Measurements from ENCODE around the gene PCBP3. TPM values are rescaled to one million over a fixed set of nuclear protein-coding genes. Genes with fewer than 3 reads are reported as not detected.
A peak's percentile ranks its signal among the peaks of the same experiment; 100 is the strongest.

The PCBP3 gene
- total RNA-seq, 2 donors from 2014 or later = 2.1 to 5.3 TPM

DNA sequence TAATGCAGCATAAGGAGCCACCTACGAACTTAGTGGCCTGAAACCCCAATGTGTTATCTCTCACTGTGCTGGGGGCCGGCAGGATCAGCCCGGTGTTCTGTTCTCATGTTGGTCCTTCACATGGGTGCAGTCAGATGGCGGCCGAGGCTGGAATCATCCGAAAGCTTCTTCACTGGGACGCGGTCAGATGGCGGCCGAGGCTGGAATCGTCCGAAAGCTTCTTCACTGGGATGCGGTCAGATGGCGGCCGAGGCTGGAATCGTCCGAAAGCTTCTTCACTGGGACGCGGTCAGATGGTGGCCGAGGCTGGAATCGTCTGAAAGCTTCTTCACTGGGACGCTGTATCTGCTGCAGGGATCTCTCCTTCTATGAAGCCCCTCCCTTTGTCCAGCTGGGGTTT, 12.6 kb upstream of the PCBP3 start:
- no peaks in the 10 kb centered on the region for H3K27me3 ChIP-seq
- TF ChIP-seq, protein P1, sequence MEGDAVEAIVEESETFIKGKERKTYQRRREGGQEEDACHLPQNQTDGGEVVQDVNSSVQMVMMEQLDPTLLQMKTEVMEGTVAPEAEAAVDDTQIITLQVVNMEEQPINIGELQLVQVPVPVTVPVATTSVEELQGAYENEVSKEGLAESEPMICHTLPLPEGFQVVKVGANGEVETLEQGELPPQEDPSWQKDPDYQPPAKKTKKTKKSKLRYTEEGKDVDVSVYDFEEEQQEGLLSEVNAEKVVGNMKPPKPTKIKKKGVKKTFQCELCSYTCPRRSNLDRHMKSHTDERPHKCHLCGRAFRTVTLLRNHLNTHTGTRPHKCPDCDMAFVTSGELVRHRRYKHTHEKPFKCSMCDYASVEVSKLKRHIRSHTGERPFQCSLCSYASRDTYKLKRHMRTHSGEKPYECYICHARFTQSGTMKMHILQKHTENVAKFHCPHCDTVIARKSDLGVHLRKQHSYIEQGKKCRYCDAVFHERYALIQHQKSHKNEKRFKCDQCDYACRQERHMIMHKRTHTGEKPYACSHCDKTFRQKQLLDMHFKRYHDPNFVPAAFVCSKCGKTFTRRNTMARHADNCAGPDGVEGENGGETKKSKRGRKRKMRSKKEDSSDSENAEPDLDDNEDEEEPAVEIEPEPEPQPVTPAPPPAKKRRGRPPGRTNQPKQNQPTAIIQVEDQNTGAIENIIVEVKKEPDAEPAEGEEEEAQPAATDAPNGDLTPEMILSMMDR (IDR thresholded peaks at IDR 0.05) = no peak
- H3K4me3 ChIP-seq = no peak overlapping the region
- no peak overlapping the region for H3K9ac ChIP-seq (ENCODE audit: low read depth in 2 of 2, low read length in 2 of 2)
- no peaks in the 10 kb centered on the region for H3K9me3 ChIP-seq
- intact Hi-C loops (cut with DNase I) = no loop called here
- DNase-seq = peak; percentile 9
- no peaks in the 10 kb centered on the region for H3K4me1 ChIP-seq
- no peaks in the 10 kb centered on the region for H3K36me3 ChIP-seq
- no peak overlapping the region for H3K27ac ChIP-seq

DNA sequence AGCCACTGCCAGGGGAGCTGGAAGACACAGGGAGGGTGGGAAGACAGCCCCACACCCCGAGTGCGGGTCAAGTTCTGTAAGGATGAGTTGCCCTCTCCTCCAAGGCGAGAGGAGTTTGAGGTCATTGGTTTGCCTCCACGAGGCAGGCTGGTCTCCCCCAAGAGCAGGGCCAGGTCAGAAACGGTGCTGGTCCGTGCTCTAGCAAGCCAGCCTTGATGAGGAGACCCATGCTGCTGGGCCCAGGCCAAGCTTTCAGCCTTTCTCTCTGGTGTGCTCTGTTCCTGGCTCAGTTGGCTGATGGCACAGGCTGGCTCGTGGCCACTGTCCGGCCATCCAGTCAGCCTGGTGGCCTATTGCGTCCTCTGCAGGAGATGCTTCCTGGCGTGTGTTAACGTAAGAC, 12.0 kb upstream of the PCBP3 start:
- intact Hi-C loops (cut with DNase I) = no loop called here
- Histone ChIP-seq H3K9ac (ENCODE audit: low read depth in 2 of 2, low read length in 2 of 2) (no peak overlapping the region), H3K27me3 (no peaks in the 10 kb centered on the region), H3K27ac (no peak overlapping the region), H3K4me1 (no peaks in the 10 kb centered on the region), H3K9me3 (no peaks in the 10 kb centered on the region), H3K4me3 (no peak overlapping the region), H3K36me3 (no peaks in the 10 kb centered on the region)
- peak; percentile 12 for DNase-seq
- TF ChIP-seq, protein P1 (IDR thresholded peaks at IDR 0.05) = no peak

DNA sequence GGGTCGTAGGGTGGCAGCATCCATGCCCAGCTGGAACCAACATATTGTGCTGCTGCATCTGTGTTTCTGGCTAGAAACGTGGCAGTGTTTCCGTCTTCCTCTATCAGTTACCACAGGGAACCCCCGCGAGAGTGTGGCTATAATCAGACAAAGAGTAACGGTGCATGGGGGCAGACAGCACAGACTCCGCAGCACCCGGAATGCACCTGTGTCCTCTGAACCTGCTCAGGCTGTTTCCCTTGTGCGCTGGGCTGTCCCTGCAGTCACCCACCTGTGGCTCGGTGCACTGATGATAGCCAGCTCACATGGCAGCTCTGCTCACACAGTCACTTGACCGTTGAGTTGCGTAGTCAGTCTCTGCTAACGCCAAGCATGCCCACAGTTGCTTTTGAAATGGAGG, 11.4 kb upstream of the PCBP3 start:
- no peaks in the 10 kb centered on the region for H3K4me1 ChIP-seq
- H3K4me3 ChIP-seq = no peak overlapping the region
- TF ChIP-seq, protein P1 (IDR thresholded peaks at IDR 0.05) = no peak
- H3K9me3 ChIP-seq = no peaks in the 10 kb centered on the region
- H3K27me3 ChIP-seq = no peaks in the 10 kb centered on the region
- no peak overlapping the region for H3K27ac ChIP-seq
- H3K36me3 ChIP-seq = no peaks in the 10 kb centered on the region
- intact Hi-C loops (cut with DNase I) = no loop called here
- DNase-seq = peak; percentile 13
- H3K9ac ChIP-seq (ENCODE audit: low read depth in 2 of 2, low read length in 2 of 2) = no peak overlapping the region

DNA sequence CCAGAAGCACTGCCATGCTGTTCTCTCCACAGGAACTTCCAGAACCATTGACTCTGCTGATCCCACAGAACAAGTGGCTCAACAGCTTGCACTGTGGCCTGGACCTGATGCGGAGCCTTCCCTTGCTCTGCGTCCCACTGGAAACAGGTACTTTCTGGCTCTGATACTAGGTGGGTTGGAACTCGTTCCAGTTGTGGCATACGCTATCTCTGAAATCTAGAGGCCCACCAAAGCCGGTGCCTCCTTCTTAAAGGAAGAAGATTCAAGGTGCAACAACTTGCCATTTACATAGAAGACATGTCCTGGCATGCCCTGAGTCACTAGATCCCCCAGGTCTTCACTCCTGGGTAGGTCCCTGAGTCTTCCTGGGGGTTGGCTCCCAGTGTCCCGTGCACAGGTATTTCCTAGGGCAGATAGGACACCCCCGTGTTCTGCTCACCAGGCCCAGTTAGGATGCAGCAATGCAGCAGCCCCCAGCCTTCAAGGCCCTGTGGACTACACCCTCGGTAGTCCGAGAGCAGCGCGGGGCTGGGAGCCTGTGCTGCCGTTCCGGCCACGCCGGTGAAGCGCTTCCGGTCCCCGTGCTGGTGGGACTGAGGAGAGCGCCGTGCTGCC, 10.8 kb upstream of the PCBP3 start:
- no peaks in the 10 kb centered on the region for H3K4me1 ChIP-seq
- no peak overlapping the region for H3K27ac ChIP-seq
- TF ChIP-seq, protein P1 (IDR thresholded peaks at IDR 0.05) = no peak
- H3K4me3 ChIP-seq = no peak overlapping the region
- peak; percentile 10 for DNase-seq
- no peak overlapping the region for H3K9ac ChIP-seq (ENCODE audit: low read depth in 2 of 2, low read length in 2 of 2)
- no peaks in the 10 kb centered on the region for H3K27me3 ChIP-seq
- intact Hi-C loops (cut with DNase I) = no loop called here
- H3K9me3 ChIP-seq = no peaks in the 10 kb centered on the region
- no peaks in the 10 kb centered on the region for H3K36me3 ChIP-seq

DNA sequence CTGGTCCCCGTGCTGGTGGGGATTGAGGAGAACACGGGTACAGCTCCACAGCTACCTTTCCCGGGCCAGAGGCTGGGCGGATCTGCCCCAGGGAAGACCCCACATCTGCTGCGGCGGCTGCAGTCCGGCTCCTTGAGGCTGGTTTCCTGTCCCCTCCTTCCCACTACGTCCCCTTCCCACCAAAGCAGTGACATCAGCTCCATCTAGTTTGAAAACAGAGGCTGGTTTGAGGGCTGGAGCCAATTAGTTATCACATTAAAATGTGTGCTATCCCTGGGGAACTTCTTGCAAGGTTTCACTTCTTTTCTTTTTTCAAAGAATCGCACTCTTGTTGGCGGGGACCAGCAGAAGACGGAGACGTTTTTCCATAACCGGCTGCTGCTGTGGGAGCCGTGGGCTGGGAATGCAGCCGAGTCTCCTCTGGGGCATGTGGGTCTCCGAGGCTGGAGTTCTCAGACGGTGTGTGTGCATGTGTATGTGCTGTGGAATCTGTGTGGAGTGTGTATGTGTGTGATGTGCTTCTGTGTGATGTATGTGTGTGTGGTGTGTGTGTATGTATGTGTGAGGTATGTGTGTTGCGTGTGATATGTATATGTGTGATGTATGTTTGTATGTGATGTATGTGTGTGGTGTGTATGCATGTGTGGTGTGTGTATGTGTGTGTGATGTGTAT, 8.9 kb upstream of the PCBP3 start:
- TF ChIP-seq, protein P1 (IDR thresholded peaks at IDR 0.05) = no peak
- no peak overlapping the region for H3K9ac ChIP-seq (ENCODE audit: low read depth in 2 of 2, low read length in 2 of 2)
- H3K9me3 ChIP-seq = no peaks in the 10 kb centered on the region
- H3K4me3 ChIP-seq = no peak overlapping the region
- intact Hi-C loops (cut with DNase I) = no loop called here
- peak; percentile 7 for DNase-seq
- no peak overlapping the region for H3K27ac ChIP-seq
- no peaks in the 10 kb centered on the region for H3K36me3 ChIP-seq
- H3K27me3 ChIP-seq = no peaks in the 10 kb centered on the region
- H3K4me1 ChIP-seq = no peaks in the 10 kb centered on the region
